HG02884 (cell line): ENCODE measurements around the gene VRK2.

Source experiments
- ATAC-seq: cut with Tn5 transposase; IDR thresholded peaks from one replicate; pipeline ENCODE4 v1.9.1; 2021; ENCODE audit warnings: mild to moderate bottlenecking, moderate library complexity; ENCODE audit not compliant: unreplicated experiment

The VRK2 gene

GRCh38 chr2:58046585-58047372, at the start of gene VRK2:
Gene VRK2, plus strand, starts transcription at chr2:58046806. Its CDS starts 2,026 bp downstream, at chr2:58048832.
- peak; percentile 81 for ATAC-seq

GRCh38 chr2:58006256-58006951, 40.2 kb upstream of the VRK2 start:
- no peak for ATAC-seq

GRCh38 chr2:58006952-58007284, 39.7 kb upstream of the VRK2 start:
- no peak for ATAC-seq

GRCh38 chr2:58010599-58010998, 36.0 kb upstream of the VRK2 start:
- ATAC-seq: no peak

- ATAC-seq: peak; percentile 49
Measured at GRCh38 chr2:58019229-58019628, 27.4 kb upstream of the VRK2 start.

- ATAC-seq: no peak
Measured at GRCh38 chr2:58025150-58025933, 21.3 kb upstream of the VRK2 start.

GRCh38 chr2:58027029-58027428, 19.6 kb upstream of the VRK2 start:
- no peak for ATAC-seq

GRCh38 chr2:58030771-58031170, 15.8 kb upstream of the VRK2 start:
- no peak for ATAC-seq

GRCh38 chr2:58032016-58032763, 14.4 kb upstream of the VRK2 start:
- peak; percentile 71 for ATAC-seq

- peak; percentile 5 for ATAC-seq
Measured at GRCh38 chr2:58032764-58033080, 13.9 kb upstream of the VRK2 start.

GRCh38 chr2:58033530-58033929, 13.1 kb upstream of the VRK2 start:
- ATAC-seq: no peak

GRCh38 chr2:58035352-58035751, 11.3 kb upstream of the VRK2 start:
- ATAC-seq: peak; percentile 71

- peak; percentile 61 for ATAC-seq
Measured at GRCh38 chr2:58039170-58039611, 7.4 kb upstream of the VRK2 start.

GRCh38 chr2:58042486-58042970, 4.1 kb upstream of the VRK2 start:
- ATAC-seq: no peak

- no peak for ATAC-seq
Measured at GRCh38 chr2:58044145-58044544, 2.5 kb upstream of the VRK2 start.

GRCh38 chr2:58045580-58046334, 849 bp upstream of the VRK2 start:
- ATAC-seq: no peak

GRCh38 chr2:58046335-58046584, 346 bp upstream of the VRK2 start:
- no peak for ATAC-seq

- ATAC-seq: peak; percentile 36
Measured at GRCh38 chr2:58047373-58047935, 848 bp downstream of the VRK2 start.

- ATAC-seq: no peak
Measured at GRCh38 chr2:58047961-58048360, 1.4 kb downstream of the VRK2 start.

- no peak for ATAC-seq
Measured at GRCh38 chr2:58051445-58051844, 4.8 kb downstream of the VRK2 start.
